GM18511 (cell line): ENCODE data around the gene KIAA0408.
"Not testable (repeated sequence)": the region's sequence is repeated elsewhere in the genome, so short reads cannot be mapped to it uniquely, and the experiment has no call there.

Experiments
- ATAC-seq: cut with Tn5 transposase; IDR thresholded peaks from one replicate; pipeline ENCODE4 v1.9.1; 2021; ENCODE audit warnings: mild to moderate bottlenecking, moderate library complexity; ENCODE audit not compliant: unreplicated experiment

The KIAA0408 gene

DNA sequence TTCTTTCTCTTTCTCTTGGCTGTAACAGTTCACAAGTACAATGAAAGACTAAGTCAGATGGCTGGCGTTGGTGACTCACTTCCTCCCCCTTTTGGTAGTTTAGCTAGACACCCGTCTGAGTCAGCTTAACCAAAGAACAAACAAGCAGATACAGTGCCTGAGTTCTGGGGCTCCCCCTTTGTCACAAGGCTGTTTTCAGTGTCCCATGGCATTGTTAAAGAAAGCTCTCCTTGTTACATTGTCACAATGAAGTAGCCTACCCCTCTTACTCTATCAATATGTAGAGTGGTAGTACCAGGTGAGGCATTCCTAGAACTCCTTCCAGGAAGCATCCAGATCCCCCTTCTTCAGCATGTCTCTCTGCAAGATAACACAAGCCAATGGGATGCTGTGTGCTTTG is 38.6 kb downstream of the KIAA0408 start:
- ATAC-seq: peak; percentile 100

DNA sequence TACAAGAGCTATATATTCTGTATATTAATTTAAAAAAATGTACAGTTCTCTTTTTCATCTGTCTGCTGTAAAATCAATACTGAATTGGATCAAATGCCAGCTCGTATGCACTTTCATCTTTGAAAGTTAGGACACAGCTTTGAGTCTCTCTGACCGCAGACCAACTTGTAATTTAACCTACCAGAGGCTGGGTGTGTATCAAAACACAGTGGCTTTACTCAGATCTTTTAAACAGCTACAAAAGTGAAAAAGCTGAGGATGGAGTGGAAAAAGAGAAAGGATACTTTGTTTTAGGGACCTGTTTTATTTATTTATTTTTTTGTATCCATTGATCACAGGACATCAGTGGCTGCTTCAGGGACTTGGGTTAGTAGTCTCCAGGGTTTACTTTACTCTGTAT is 44.1 kb downstream of the KIAA0408 start:
- ATAC-seq: no peak

DNA sequence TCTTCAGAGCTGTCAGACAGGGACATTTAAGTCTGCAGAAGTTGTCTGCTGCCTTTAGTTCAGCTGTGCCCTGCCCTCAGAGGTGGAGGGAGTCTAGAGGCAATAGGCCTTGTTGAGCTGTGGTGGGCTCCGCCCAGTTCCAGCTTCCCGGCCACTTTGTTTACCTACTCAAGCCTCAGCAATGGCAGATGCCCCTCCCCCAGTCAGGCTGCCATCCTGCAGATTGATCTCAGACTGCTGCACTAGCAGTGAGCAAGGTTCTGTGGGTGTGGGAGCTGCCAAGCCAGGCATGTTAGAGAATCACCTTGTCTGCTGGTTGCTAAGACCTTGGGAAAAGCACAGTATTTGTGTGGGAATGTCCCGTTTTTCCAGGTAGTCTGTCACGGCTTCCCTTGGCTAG is 46.1 kb downstream of the KIAA0408 start:
- ATAC-seq: not testable (repeated sequence)

DNA sequence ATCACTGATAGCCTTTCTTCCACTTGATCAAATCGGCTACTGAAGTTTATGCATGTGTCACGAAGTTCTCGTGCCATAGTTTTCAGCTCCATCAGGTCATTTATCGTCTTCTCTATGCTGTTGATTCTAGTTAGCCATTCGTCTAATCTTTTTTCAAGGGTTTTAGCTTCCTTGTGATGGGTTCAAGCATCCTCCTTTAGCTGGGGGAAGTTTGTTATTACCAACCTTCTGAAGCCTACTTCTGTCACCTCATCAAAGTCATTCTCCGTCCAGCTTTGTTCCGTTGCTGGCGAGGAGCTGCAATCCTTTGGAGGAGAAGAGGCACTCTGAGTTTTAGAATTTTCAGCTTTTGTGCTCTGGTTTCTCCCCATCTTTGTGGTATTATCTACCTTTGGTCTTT is 47.2 kb downstream of the KIAA0408 start:
- ATAC-seq: not testable (repeated sequence)
